ENCODE data around the gene RAB3A.

RAB3A gene

DNA sequence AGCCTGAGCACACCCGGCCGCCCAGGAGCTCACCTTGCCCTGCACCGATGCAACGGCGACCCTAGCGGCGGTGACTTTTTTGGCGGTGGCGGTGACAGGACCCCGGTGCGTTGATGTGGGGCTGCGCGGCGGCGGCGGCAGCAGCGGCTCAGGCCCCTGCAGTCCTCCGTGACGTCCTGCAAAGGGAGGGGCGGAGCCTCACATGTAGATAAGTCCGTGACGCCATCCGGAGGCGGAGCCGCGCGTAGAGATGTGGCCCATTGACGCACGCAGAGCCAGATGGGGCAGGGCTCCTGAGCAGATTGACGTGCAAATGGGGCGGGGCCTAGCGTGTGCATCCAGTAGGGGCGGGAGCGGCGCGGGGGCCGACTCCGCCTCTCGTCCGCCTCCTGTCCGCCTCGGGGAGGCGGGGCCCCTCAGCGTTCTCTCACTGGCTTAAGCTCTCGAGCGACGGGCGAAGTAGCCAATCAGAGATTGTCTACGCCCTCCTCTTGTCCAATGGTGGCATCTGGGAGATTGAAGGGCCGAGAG, at the start of gene RAB3A:
TSS of gene RAB3A (minus strand) at position 180 of the 531 bp plus-strand sequence. CDS start 1,302 bp downstream, outside the sequence.
- DNase-seq (ENCODE audit: low spot score): peak; percentile 97

DNA sequence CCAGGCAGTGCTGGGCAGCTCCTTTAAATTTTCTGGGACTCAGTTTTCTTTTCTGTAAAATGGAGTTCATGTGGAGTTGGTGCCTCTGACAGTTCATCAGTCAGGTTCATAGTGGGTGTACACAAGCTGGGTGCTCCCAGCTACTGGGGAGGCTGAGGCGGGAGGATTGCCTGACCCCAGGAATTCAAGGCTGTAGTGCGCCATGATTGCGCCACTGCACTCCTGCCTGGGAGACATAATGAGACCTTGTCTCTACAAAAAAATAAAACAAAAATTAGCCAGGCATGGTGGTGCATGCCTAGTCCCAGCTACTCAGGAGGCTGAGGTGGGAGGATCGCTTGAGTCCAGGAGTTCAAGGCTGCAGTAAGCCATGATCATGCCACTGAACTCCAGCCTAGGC, 49.3 kb upstream of the RAB3A start:
- DNase-seq (ENCODE audit: low spot score): no peak

DNA sequence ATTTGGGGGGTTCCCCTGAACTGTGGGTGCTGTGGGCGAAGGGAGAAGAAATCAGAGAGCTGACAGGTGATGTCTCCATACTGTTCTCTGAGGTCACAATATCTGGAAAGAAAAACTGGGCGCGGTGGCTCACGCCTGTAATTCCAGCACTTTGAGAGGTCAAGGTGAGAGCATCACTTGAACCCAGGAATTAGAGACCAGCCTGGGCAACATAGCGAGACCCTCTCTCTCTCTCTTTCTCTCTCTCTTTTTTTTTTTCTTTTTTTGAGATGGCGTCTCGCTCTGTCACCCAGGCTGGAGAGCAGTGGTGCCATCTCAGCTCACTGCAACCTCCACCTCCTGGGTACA, 48.5 kb upstream of the RAB3A start:
- no peak for DNase-seq (ENCODE audit: low spot score)

DNA sequence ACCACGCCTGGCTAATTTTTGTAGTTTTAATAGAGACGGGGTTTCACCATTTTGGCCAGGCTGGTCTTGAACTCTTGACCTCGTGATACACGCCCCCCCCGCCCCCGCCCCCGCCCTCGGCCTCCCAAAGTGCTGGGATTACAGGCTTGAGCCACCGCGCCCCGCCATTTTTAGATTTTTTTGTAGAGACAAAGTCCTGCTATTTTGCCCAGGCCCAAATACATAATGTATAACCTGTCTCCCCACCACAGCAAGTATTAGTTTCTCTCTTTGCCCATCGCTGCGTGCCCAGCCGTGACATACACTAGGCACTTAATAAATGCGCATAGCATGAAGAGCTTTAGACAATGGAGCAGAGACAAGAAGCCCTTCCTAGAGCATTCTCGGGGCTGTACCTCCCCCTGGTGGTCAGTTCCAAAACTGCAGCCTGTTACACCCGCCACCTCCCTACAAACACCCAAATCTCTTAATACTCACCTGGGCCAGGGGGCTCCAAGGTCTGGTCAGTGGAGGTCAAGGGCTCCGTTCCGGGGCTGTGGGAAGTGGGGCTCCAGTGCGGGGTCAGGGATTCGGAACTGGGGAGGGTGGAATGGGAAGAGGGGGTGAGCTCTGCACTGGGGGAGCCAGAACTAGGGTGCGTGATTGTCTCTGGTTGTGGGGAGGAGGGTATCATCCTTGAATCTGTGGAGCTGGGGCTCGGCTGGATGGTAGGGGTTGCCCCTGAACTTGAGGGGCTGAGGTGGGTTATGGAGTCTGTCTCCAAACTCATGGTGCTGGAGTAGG, 47.9 kb upstream of the RAB3A start:
- peak; percentile 86 for DNase-seq (ENCODE audit: low spot score)

DNA sequence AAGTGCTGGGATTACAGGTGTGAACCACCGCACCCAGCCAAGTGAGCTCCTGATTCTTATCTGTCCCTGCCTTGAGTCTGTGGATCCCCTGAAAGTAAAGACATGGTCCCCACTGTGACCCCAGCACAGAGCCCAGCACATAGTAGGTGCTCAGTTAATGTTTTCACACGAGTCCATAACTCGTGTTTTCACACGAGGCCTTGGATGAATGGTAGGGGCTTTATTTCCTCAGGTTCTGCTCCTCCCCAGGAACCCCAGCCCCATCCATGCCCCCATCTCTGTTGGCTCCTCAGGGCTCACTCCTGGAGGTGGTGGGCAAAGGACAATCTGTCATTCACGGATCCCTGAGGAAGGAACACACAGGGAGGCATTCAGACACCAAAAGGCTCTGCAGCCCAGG, 46.0 kb upstream of the RAB3A start:
- DNase-seq (ENCODE audit: low spot score): no peak

DNA sequence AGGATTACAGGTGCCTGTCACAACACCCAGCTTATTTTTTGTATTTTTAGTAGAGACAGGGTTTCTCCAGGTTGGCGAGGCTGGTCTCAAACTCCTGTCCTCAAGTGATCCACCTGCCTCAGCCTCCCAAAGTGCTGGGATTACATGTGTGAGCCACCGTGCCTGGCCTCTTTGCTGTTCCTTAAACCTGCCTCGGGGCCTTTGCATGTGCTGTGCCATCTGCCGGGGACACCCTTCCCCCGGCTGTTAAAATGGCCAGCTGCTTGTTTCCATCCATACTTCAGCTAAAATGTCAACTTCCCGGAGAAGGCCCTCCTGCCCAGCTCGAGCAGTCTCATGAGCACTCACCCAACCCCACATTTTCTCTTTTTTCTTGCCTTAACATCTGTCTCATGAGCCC, 41.5 kb upstream of the RAB3A start:
- DNase-seq (ENCODE audit: low spot score): no peak

DNA sequence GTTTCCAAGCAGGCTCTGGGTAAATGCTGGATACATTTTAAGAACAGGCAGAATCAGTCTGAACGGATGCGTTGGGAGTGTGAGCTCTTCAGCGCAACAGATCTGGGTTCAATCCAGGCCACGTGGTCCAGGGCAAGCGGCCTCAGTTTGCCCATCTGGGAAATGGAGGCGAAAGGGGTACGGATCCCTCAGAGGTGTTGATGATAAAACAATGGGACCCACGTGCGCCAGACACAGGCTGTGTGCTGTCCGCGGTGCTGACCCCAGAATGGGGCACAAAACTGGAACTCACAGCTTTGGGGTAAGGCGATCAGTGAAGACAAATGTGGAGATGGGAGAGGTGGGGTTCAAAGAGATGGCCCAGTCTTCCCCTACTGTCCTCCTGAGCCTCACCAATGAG, 35.5 kb upstream of the RAB3A start:
- DNase-seq (ENCODE audit: low spot score): no peak

DNA sequence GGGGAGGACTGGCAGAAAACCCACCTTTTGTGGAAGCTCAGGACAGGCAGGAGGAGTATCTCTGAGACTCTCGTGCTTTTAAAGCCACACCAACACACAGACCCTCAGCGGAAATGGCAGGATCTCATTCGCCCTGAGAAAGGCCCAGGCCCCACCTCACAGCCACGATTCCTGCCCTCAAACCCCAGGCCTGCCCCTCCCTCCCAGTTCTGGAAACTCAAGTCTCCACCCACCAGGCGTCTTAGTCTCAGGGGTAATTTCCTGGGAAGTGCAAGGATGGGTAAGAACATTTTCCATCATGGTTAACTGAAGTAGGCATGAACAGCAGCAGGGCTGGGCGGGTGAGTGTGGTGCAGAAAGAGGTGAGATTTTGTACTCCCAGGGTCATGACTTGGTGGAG, 30.4 kb upstream of the RAB3A start:
- no peak for DNase-seq (ENCODE audit: low spot score)

DNA sequence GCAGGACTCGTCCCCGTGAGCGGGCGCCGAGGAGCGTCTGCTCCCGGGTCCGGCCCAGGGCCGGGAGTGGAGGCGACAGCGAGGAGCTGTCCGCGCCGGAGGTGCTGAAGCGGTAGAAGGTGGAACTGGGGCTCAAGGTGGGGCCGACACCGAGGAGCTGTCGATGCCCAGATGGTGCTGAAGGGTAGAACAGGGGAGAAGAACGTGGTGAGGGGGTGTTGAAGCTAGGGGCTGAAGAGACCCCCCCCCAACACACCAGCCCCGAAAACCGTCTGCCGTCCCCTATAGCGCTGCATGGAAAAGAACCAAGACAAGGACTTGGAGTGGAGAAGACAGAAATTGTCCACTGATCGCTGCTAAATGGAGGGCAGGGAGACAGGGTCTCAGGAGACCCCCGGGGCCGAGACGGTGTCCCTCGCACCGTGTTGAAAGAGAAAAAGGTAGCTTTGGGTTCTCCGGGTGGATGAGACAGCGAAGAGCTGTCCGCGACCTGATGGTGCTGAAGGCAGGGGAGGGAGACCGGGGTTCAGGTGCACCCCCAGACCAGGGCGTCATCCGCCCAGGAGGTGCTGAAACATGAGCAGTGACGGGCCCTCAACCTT, 29.5 kb upstream of the RAB3A start:
- DNase-seq (ENCODE audit: low spot score): peak; percentile 76

DNA sequence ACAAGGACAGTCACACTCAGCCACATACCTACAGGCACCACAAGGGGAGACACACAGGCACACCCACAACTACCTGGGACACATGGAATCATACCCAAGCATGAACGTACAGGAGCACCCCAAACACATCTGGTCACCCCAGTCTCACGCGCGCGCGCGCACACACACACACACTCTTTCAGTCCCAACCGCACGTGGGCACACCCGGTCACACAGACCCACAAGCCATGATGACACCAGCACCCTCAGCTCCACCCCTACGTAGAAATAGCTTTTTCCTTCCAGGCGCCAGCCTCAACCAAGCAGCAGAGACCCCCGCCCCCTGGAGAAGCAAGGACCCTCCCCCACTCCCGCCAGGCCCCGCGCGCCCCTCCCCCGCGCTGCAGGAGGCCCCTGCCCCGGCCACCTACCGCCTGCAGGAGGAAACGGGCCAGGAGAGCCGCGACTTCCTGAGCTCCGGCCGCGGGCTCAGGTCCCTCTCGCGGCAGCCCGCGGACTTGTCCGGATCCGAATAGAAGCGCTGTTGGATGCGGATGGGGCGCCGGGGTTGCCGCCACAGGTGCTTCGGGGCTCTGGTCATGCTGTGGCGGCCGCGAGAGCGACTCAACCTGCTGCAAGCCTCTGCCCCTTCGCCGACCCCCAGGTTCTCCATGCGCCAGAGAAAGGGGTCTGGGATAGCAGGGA, 28.8 kb upstream of the RAB3A start:
- DNase-seq (ENCODE audit: low spot score): no peak

DNA sequence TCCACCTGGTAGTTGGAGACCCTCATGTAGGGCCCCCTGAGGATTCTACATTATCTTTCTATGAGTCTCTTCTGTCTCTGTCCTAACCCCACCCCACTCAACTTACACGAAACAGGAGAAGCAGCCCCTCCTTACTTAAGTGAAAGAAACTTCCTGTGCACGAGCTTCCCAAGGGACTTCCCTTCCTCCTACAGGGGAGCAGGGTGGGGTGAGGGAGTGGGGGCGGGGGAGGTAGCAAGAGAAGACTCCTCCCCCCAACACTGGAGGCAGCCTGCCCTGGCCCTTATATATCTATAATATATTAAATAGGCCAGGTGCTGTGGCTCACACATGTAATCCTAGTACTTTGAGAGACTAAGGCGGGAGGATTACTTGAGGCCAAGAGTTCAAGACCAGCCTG, 27.9 kb upstream of the RAB3A start:
- DNase-seq (ENCODE audit: low spot score): no peak

- no peak for DNase-seq (ENCODE audit: low spot score)
Measured at GRCh38 chr19:18230941-18231734, 27.3 kb upstream of the RAB3A start.

DNA sequence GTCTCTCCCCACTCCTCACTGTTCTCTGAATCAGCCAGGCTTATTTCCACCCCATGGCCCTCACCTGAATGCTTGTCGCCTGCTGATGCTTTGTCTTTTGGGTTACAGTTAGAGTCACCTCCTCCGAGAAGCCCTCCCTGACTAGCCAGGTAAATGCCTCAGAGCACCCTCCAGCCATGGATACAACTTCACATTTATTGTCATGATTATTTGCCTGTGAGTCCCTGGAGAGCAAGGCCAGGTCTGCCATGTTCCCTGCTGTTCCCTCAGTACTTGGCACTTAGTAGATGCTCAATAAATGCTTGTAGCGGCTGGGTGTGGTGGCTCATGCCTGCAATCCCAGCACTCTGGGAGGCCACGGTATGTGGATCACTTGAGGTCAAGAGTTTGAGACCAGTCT, 26.1 kb upstream of the RAB3A start:
- no peak for DNase-seq (ENCODE audit: low spot score)

DNA sequence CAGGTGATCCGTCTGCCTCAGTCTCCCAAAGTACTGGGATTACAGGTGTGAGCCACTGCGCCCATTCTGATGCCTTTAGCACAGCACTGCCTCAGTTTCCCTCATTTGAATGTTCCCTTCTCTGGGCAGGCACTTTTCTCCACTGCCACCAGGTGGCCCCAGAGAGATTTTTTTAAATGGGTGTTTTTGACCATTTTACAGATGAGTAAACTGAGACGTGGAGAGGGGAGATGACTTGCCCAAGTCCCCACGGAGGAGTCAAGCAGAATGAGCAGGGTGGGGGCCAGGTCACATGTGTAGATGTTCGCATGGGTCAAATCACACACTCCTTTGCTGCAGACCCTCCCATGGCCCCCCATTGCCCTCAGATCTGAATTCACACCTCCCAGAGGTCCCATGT, 25.6 kb upstream of the RAB3A start:
- DNase-seq (ENCODE audit: low spot score): no peak

DNA sequence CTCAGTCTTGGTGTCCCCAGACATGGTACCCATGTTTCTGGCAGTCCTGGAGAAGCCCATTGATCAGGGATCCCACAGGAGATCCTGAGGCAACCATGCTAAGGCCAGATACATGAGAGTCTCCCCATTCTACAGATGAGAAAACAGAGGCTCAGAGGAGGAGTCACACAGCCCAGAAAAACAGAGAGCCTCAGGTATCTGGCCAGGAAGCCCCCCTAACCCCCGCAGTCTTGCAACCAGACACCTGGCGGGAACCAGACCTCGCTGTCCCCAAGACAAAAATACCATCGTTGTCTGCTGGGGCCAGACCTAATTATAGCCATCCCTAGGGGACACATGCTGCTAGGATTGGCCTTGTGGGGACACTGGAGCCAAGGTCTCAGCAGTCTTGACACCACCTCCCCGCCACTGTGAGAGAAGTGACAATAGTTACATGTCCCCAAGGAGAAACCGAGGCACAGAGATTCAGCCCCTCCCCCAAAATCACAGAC, 24.0 kb upstream of the RAB3A start:
- DNase-seq (ENCODE audit: low spot score): no peak

- no peak for DNase-seq (ENCODE audit: low spot score)
Measured at GRCh38 chr19:18226956-18227780, 23.3 kb upstream of the RAB3A start.

GRCh38 chr19:18225702-18226468, 22.0 kb upstream of the RAB3A start, which contains the start of gene PDE4C:
Gene PDE4C (minus strand): TSS chr19:18226438. CDS start chr19:18226415, 23 bp downstream.
- DNase-seq (ENCODE audit: low spot score): no peak

DNA sequence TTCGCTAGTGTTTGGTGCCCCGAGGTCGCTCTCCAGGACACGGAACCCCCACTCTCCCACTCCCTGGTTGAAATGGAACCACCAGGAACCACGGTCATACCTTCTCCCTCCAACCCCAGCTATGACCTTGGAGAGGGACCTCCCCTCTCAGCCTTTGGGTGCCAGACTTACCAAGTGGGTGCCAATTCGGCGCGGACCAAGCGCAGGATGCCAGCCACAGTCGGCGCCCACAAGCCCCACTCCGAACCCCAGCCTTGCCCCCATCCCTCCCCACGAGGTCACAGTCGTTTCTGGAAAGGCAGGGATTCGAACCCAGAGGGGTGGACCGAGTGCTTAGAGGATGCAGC, 21.5 kb upstream of the RAB3A start:
- DNase-seq (ENCODE audit: low spot score): no peak

DNA sequence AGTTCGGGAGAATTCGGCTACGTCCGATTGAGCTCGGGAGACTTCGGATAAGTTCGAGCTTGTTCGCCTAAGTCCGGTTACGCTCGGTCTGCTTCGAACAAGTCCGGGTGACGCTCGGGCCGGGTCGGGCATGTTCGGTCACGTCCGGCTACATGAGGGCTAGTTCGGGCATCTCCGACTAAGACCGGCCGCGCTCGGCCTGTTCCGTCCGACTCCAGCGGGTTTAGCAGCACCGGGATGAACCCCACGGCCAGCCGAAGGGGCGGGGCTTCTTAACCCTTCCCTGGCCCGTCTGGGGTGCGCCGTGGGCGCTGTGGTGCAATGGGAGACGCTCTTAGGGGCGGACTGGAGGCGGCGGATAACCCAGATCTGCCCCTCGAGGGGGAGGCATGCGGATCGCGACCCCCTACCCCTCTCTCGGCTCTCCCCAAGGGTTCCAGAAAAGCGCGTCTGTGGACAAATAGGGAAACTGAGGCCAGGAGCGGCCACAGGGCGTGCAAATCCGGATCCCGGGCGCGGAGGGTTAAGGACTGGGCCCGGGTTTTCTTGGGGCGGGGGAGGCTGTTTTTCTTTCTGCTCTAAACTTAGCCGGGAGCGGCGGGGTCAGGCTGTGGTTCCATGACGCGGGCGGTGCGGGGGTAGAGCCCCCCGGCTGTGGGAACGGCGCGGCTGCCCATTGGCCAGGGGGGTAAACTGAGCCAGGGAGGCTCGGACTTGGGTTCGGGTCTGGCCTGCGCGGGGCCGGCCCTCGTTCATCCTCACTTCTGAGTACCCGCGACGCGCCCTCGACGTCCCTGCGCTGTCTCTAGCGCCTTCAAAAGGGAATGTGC, 20.9 kb upstream of the RAB3A start:
- DNase-seq (ENCODE audit: low spot score): peak; percentile 100
